ENCODE measurements around the gene EOMES. TPM values are rescaled to one million over a fixed set of nuclear protein-coding genes. Genes with fewer than 3 reads are reported as not detected.

EOMES gene
- total and polyA plus RNA-seq, 2 of the 8 experiments (the other 6 are each of a cell fraction or from before 2014, with no cell fraction given): 0.09 to 0.47 TPM

GRCh38 chr3:27719314-27720003 lies 2.7 kb downstream of the EOMES start:
- no peak overlapping the region for H2AFZ ChIP-seq (ENCODE audit: low read length)
- H3K18ac ChIP-seq (ENCODE audit: extremely low read depth, low read length): no peak overlapping the region
- H2BK120ac ChIP-seq (replicated peaks; ENCODE audit: low read depth, low read length): no peak overlapping the region
- no peak for DNase-seq (ENCODE audit: low read depth in 1 of 2, low spot score in 2 of 2)
- CTCF ChIA-PET (ENCODE audit: partially characterized antibody): interaction anchor here (0.6 to 6.8 kb wide), 9 partner anchors 7 to 949 kb away, joined by 3 to 70 read pairs (median 11); no protein-coding TSS in a partner anchor
- H3K23me2 ChIP-seq (ENCODE audit: low read depth, low read length): peaks cover 14% of the 10 kb centered on the region
- no peaks in the 10 kb centered on the region for H3K79me1 ChIP-seq (ENCODE audit: low read depth, low read length)
- POLR2A ChIA-PET (ENCODE audit: partially characterized antibody): interaction anchor here (1.2 to 2.9 kb wide), 3 partner anchors 10 to 235 kb away, joined by 4 to 9 read pairs (median 6); partner anchors contain the start of gene SLC4A7
- H3K79me2 ChIP-seq (ENCODE audit: control insufficient read depth in 1 of 2, insufficient read depth in 2 of 2, low read length in 2 of 2): no peaks in the 10 kb centered on the region
- H3K23ac ChIP-seq (ENCODE audit: insufficient read length): no peak overlapping the region
- no peak for FAIRE-seq
- H3K9me3 ChIP-seq (ENCODE audit: insufficient read depth in 2 of 2, low read depth in 1 of 2, low read length in 1 of 2): no peaks in the 10 kb centered on the region
- no peak overlapping the region for H2BK15ac ChIP-seq (ENCODE audit: low read length)
- H2BK20ac ChIP-seq (ENCODE audit: low read length): no peak overlapping the region
- peak overlapping the region in 1 of 4 experiments; percentile 64; a peak in 1 of 8 replicates for H3K4me3 ChIP-seq (ENCODE audit: extremely low read depth in 1 of 4, insufficient read depth in 2 of 4, low read depth in 3 of 4, low read length in 4 of 4)
- H2BK12ac ChIP-seq (ENCODE audit: low read depth, low read length): no peak overlapping the region; the same call in 1 of the 2 replicates
- no peak overlapping the region for H4K8ac ChIP-seq (ENCODE audit: extremely low read depth, insufficient read depth, low read length)
- H3K36me3 ChIP-seq (ENCODE audit: control insufficient read depth in 2 of 4, insufficient read depth in 4 of 4, low read length in 3 of 4): no peaks in the 10 kb centered on the region
- H4K20me1 ChIP-seq (replicated peaks in 1 of 2; ENCODE audit: control insufficient read depth in 1 of 2, insufficient read depth in 2 of 2, low read length in 2 of 2): peaks cover 8 to 28% of the 10 kb centered on the region in 2 experiments
- H4K91ac ChIP-seq (replicated peaks; ENCODE audit: insufficient read length, low read length): no peak overlapping the region
- no peak overlapping the region for H3K56ac ChIP-seq (replicated peaks; ENCODE audit: insufficient read length, low read depth, low read length)
- no peak overlapping the region for H4K5ac ChIP-seq (ENCODE audit: insufficient read length, low read depth, low read length)
- H3K4me2 ChIP-seq (ENCODE audit: insufficient read depth in 1 of 2, low read depth in 2 of 2, low read length in 2 of 2): peak overlapping the region; percentile 51 to 88; a peak in 3 of 4 replicates
- H2AK5ac ChIP-seq (ENCODE audit: low read depth, low read length): no peak overlapping the region
- H3K27ac ChIP-seq (ENCODE audit: low read depth, low read length): no peak overlapping the region
- peaks cover 77 to 100% (median 92%) of the 10 kb centered on the region in 4 experiments for H3K27me3 ChIP-seq (replicated peaks in 1 of 4; ENCODE audit: control insufficient read depth in 3 of 4, extremely low read depth in 1 of 4, insufficient read depth in 3 of 4, low read length in 3 of 4)
- H3K9ac ChIP-seq (replicated peaks in 1 of 4; ENCODE audit: extremely low read depth in 1 of 4, low read depth in 3 of 4, low read length in 3 of 4): no peak overlapping the region
- no peak overlapping the region for H3K4ac ChIP-seq (replicated peaks; ENCODE audit: insufficient read length, low read depth, low read length)
- H3K14ac ChIP-seq (ENCODE audit: insufficient read length): no peak overlapping the region
- peaks cover 13 to 46% (median 20%) of the 10 kb centered on the region in 4 experiments for H3K4me1 ChIP-seq (replicated peaks in 1 of 4; ENCODE audit: control insufficient read depth in 3 of 4, insufficient read depth in 4 of 4, low read length in 3 of 4)
- WGBS, 2 experiments (ENCODE audit: extremely low coverage in 1 of 2, insufficient coverage in 1 of 2, insufficient read length in 1 of 2, insufficient replicate concordance in 2 of 2, low coverage in 1 of 2, low lambda C conversion rate in 2 of 2, missing lambda C conversion rate in 1 of 2): 13% methylated on average over 6 of the region's 6 CpGs; no CpG with 5 or more reads in 1 of the 2 experiments
- no peak overlapping the region for H2BK5ac ChIP-seq (ENCODE audit: low read depth, low read length)
- no peak for TF ChIP-seq POLR2A (IDR thresholded peaks at IDR 0.05; ENCODE audit: control extremely low read depth in 1 of 2, low read depth in 2 of 2, low read length in 2 of 2)

Measured in H1 (cell line).